Fibroblast of gingiva (primary cell): ENCODE results near the gene MTF1.
"Not testable (repeated sequence)": the region's sequence is repeated elsewhere in the genome, so short reads cannot be mapped to it uniquely, and the experiment has no call there.

Experiments
- DNase-seq: peaks from one replicate; pipeline ENCODE4 v3.0.0-alpha.2; 2011; ENCODE audit warnings: low read depth

Gene MTF1

GRCh38 chr1:37793773-37794371 lies 65.5 kb downstream of the MTF1 start, which contains the start of gene MANEAL:
Gene MANEAL, plus strand, starts transcription at chr1:37793847. Its CDS starts 336 bp downstream, at chr1:37794183.
- DNase-seq = peak; percentile 48

GRCh38 chr1:37792943-37793686 lies 66.3 kb downstream of the MTF1 start:
- no peak for DNase-seq

GRCh38 chr1:37782491-37782890 lies 76.9 kb downstream of the MTF1 start:
- DNase-seq = no peak

- no peak for DNase-seq
Measured at GRCh38 chr1:37778654-37779053, 80.7 kb downstream of the MTF1 start.

GRCh38 chr1:37776946-37777516 lies 82.4 kb downstream of the MTF1 start:
- DNase-seq = no peak

GRCh38 chr1:37771440-37771839 lies 88.0 kb downstream of the MTF1 start:
- not testable (repeated sequence) for DNase-seq

GRCh38 chr1:37767488-37767887 lies 91.9 kb downstream of the MTF1 start:
- DNase-seq = no peak

- no peak for DNase-seq
Measured at GRCh38 chr1:37765916-37766664, 93.3 kb downstream of the MTF1 start.

- DNase-seq = no peak
Measured at GRCh38 chr1:37764888-37765441, 94.4 kb downstream of the MTF1 start, which contains the start of gene EPHA10. Gene EPHA10, minus strand, starts transcription at chr1:37765120. Its CDS starts 54 bp downstream, at chr1:37765066.

GRCh38 chr1:37764414-37764825 lies 95.0 kb downstream of the MTF1 start:
- DNase-seq = no peak

- DNase-seq = no peak
Measured at GRCh38 chr1:37763791-37764413, 95.5 kb downstream of the MTF1 start.

GRCh38 chr1:37762516-37762915 lies 96.9 kb downstream of the MTF1 start:
- DNase-seq = no peak

GRCh38 chr1:37761416-37762095 lies 97.8 kb downstream of the MTF1 start:
- no peak for DNase-seq
